ENCODE measurements around the gene NRP2. TPM values are rescaled to one million over a fixed set of nuclear protein-coding genes. Genes with fewer than 3 reads are reported as not detected.

NRP2 gene
- total RNA-seq, 4 donors from 2014 or later: 35.9 to 156 (median 114) TPM

GRCh38 chr2:205722283-205722918 is 40.1 kb downstream of the NRP2 start:
- Histone ChIP-seq H3K27me3 (no peaks in the 10 kb centered on the region), H3K4me1 (no peaks in the 10 kb centered on the region), H3K36me3 (no peaks in the 10 kb centered on the region), H3K4me3 (no peak overlapping the region), H3K9me3 (no peaks in the 10 kb centered on the region), H3K27ac (peak overlapping the region in 1 of 2 donors; percentile 16)
- intact Hi-C loops (cut with DNase I; ENCODE audit: low total_unique reads): no loop called here
- DNase-seq: no peak
- TF ChIP-seq, protein P1, sequence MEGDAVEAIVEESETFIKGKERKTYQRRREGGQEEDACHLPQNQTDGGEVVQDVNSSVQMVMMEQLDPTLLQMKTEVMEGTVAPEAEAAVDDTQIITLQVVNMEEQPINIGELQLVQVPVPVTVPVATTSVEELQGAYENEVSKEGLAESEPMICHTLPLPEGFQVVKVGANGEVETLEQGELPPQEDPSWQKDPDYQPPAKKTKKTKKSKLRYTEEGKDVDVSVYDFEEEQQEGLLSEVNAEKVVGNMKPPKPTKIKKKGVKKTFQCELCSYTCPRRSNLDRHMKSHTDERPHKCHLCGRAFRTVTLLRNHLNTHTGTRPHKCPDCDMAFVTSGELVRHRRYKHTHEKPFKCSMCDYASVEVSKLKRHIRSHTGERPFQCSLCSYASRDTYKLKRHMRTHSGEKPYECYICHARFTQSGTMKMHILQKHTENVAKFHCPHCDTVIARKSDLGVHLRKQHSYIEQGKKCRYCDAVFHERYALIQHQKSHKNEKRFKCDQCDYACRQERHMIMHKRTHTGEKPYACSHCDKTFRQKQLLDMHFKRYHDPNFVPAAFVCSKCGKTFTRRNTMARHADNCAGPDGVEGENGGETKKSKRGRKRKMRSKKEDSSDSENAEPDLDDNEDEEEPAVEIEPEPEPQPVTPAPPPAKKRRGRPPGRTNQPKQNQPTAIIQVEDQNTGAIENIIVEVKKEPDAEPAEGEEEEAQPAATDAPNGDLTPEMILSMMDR (IDR thresholded peaks at IDR 0.05): no peak
- TF ChIP-seq POLR2A (IDR thresholded peaks at IDR 0.05): no peak

GRCh38 chr2:205723179-205723578 is 40.9 kb downstream of the NRP2 start:
- intact Hi-C loops (cut with DNase I; ENCODE audit: low total_unique reads): no loop called here
- Histone ChIP-seq H3K9me3 (no peaks in the 10 kb centered on the region), H3K36me3 (no peaks in the 10 kb centered on the region), H3K4me1 (no peaks in the 10 kb centered on the region), H3K27me3 (no peaks in the 10 kb centered on the region), H3K4me3 (no peak overlapping the region), H3K27ac (peak overlapping the region in 1 of 2 donors; percentile 16)
- no peak for TF ChIP-seq POLR2A (IDR thresholded peaks at IDR 0.05)
- TF ChIP-seq, protein P1 (IDR thresholded peaks at IDR 0.05): no peak
- DNase-seq: no peak

DNA sequence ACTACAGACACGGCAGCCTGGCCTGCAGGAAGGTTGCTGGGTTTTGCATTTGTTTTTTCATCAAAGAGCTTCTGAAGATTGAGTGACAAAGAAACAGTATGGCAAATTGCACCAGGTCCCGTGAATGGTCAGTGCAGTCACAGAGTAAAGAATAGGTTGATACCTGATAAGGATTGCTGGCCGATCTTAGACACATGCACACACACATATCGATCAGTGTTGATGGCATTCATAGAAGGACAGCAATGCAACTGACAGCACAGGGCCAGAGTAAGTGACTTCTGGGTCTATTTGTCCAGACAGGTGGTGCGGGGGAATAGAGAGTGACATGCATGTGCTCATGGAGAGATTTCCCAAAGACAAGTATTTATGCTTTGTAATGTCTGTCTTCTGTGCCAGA is 42.8 kb downstream of the NRP2 start:
- Histone ChIP-seq H3K9me3 (no peaks in the 10 kb centered on the region), H3K27me3 (no peaks in the 10 kb centered on the region), H3K4me1 (no peaks in the 10 kb centered on the region), H3K4me3 (no peak overlapping the region), H3K27ac (no peak overlapping the region), H3K36me3 (no peaks in the 10 kb centered on the region)
- intact Hi-C loops (cut with DNase I; ENCODE audit: low total_unique reads): no loop called here
- no peak for DNase-seq
- no peak for TF ChIP-seq POLR2A (IDR thresholded peaks at IDR 0.05)
- TF ChIP-seq, protein P1 (IDR thresholded peaks at IDR 0.05): no peak

DNA sequence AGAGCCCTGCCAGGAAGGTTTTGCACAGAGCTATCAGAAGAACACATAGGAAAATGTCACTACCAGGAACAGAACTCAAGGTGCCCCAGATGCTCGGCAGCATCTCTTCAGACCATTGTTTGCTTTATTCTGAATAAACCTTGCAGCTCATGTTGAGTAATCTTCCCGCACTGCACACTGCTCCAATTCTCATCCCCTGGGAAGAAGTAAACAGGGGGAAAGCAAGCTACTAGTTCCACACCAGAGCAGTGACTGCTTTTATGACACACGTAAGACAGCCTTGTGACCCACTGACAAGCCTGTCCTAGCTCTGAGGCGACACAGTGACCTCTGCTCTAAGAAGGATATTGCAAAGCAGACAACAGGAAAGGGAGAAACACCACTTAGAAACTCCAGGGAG is 44.2 kb downstream of the NRP2 start:
- Histone ChIP-seq H3K27ac (peak overlapping the region in 1 of 2 donors; percentile 91), H3K4me3 (no peak overlapping the region), H3K9me3 (no peaks in the 10 kb centered on the region), H3K27me3 (no peaks in the 10 kb centered on the region), H3K4me1 (peaks cover 0 to 3% of the 10 kb centered on the region in 2 donors), H3K36me3 (no peaks in the 10 kb centered on the region)
- intact Hi-C loops (cut with DNase I; ENCODE audit: low total_unique reads): no loop called here
- no peak for TF ChIP-seq POLR2A (IDR thresholded peaks at IDR 0.05)
- TF ChIP-seq, protein P1 (IDR thresholded peaks at IDR 0.05): no peak
- no peak for DNase-seq

GRCh38 chr2:205727174-205727573 is 44.9 kb downstream of the NRP2 start:
- no peaks in the 10 kb centered on the region for H3K27me3 ChIP-seq
- DNase-seq: no peak
- intact Hi-C loops (cut with DNase I; ENCODE audit: low total_unique reads): no loop called here
- H3K36me3 ChIP-seq: no peaks in the 10 kb centered on the region
- no peaks in the 10 kb centered on the region for H3K9me3 ChIP-seq
- TF ChIP-seq, protein P1 (IDR thresholded peaks at IDR 0.05): no peak
- TF ChIP-seq POLR2A (IDR thresholded peaks at IDR 0.05): no peak
- no peak overlapping the region for H3K4me3 ChIP-seq
- H3K4me1 ChIP-seq: peaks cover 0 to 3% of the 10 kb centered on the region in 2 donors
- peak overlapping the region in 1 of 2 donors; percentile 91 for H3K27ac ChIP-seq
